ENCODE data around the gene CCT8L2.
"Not testable (repeated sequence)": the region's sequence is repeated elsewhere in the genome, so short reads cannot be mapped to it uniquely, and the experiment has no call there.

The CCT8L2 gene, protein sequence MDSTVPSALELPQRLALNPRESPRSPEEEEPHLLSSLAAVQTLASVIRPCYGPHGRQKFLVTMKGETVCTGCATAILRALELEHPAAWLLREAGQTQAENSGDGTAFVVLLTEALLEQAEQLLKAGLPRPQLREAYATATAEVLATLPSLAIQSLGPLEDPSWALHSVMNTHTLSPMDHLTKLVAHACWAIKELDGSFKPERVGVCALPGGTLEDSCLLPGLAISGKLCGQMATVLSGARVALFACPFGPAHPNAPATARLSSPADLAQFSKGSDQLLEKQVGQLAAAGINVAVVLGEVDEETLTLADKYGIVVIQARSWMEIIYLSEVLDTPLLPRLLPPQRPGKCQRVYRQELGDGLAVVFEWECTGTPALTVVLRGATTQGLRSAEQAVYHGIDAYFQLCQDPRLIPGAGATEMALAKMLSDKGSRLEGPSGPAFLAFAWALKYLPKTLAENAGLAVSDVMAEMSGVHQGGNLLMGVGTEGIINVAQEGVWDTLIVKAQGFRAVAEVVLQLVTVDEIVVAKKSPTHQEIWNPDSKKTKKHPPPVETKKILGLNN

GRCh38 chr22:16592710-16593109, at the start of gene CCT8L2:
Gene CCT8L2, minus strand, starts transcription at chr22:16592810. Its CDS starts 260 bp downstream, at chr22:16592550.
- not testable (repeated sequence) for DNase-seq

DNA sequence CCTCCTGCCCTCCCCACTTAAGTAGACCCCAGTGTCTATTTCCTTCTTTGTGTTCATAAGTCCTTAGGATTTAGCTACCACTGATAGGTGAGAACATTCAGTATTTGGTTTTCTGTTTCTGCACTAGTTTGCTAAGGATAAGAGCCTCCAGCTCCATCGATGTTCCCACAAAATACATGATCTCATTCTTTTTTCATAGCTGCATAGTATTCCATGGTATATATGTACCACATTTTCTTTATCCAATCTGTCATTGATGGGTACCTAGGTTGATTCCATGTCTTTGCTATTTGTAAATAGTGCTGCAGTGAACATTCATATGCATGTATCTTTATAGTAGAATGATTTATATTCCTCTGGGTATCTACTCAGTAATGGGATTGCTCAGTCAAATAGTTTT, 42.8 kb upstream of the CCT8L2 start:
- not testable (repeated sequence) for DNase-seq

DNA sequence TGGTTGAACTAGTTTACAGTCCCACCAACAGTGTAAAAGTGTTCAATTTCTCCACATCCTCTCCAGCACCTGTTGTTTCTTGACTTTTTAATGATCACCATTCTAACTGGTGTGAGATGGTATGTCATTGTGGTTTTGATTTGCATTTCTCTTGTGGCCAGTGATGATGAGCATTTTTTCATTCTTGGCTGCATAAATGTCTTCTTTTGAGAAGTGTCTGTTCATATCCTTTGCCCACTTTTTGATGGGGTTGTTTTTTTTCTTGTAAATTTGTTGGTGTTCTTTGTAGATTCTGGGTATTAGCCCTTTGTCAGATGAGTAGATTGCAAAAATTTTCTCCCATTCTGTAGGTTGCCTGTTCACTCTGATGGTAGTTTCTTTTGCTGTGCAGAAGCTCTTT, 41.5 kb upstream of the CCT8L2 start:
- DNase-seq: not testable (repeated sequence)

DNA sequence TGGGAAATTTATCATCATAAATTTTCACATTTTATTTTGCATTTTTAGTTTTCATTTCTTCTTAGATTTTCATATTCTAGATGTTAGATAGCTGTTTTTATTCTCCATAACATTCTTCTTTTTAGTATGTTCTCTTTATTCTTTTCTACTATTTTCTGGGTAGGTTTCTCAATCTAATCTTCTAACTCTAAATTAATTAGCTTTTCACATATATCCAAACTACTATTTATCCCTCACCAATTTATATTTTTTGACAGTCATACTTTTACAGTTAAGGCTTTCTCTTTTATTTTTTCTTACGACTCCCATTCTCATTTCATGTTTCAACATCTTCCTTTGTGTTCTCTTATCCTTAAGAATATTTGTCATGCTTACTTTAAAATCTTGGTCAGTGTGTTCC, 35.9 kb upstream of the CCT8L2 start:
- not testable (repeated sequence) for DNase-seq

GRCh38 chr22:16625018-16625417, 32.4 kb upstream of the CCT8L2 start:
- DNase-seq: not testable (repeated sequence)

DNA sequence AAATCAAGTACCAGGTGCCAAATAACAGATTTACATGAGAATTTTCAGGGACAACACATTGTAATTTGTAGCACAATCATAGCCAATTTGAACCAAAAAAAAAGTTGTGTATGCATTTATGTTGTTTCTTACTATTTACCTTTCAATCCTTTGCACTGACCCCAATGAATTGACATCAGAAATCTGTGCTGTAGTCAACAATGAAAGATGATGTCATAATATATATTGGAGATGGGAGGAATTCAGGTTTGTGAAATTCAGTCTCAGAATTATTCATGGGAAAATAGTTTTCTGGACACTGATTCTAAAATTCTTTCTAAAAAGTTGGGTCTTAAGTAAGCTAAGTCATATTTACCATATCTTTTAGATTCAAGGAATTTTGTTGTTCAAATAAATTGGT, 31.0 kb upstream of the CCT8L2 start:
- DNase-seq: not testable (repeated sequence)

- DNase-seq: not testable (repeated sequence)
Measured at GRCh38 chr22:16617516-16617915, 24.9 kb upstream of the CCT8L2 start.

GRCh38 chr22:16616390-16616938, 23.9 kb upstream of the CCT8L2 start:
- DNase-seq: not testable (repeated sequence)

GRCh38 chr22:16615606-16616245, 23.1 kb upstream of the CCT8L2 start:
- DNase-seq: not testable (repeated sequence)

- no peak for DNase-seq
- TF ChIP-seq POLR2A (IDR thresholded peaks at IDR 0.05; ENCODE audit: low read length) (no peak), GATA1 (IDR thresholded peaks at IDR 0.05; ENCODE audit: low read depth, low read length) (no peak)
Measured at GRCh38 chr22:16609548-16610261, 17.1 kb upstream of the CCT8L2 start.

DNA sequence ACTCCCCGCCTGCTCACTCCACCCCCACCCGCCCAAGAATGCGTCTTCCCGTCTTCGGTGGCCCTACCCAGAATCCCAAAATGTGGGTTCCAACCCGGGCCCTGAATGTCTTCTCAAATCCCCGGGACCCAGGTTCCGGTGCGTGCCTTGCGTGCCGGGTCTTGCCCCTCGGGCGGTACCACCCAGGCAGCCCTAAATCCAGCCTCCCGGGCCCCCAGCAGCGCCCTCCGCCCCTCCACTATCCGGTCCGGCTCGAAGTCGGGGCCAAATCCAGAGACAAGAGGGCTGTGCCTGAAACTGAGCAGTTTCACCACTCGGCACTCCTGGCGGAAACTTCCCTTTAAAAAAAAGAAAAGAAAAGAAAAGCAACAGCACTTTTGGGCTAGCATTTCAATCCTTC, 16.3 kb upstream of the CCT8L2 start:
- no peak for DNase-seq
- no peak for TF ChIP-seq POLR2A (IDR thresholded peaks at IDR 0.05; ENCODE audit: low read length)
- TF ChIP-seq GATA1 (IDR thresholded peaks at IDR 0.05; ENCODE audit: low read depth, low read length): no peak

DNA sequence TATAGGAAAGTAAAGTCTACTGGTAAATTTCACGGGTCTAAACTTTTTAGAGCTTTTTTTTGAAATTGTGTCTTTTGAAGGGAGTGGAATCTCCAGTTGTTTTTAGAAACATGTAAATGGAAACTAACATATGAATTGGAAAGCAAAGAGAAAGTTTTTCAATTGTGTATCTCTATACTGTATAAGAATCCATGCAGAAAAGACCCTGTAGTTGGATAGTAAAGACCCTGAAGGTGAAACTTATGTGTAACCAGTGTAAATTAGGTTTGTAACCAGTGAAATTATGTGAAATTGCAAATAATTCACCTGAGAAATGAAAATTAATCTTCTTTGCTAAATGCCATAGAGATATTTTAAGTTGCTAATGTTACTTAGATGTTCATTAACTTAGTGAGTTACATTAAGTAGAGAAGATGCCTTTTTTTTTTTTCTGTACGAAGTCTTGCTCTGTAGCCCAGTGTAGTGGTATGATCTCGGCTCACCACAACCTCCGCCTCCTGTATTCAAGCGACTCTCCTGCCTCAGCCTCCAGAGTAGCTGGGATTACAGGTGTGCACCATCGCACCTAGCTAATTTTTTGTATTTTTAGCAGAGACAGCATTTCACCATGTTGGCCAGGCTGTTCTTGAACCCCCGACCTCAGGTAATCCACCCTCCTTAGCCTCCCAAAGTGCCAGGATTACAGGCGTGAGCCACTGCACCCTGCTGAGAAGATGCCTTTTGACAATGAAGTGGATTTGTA, 11.8 kb upstream of the CCT8L2 start:
- DNase-seq: not testable (repeated sequence)

GRCh38 chr22:16603770-16604242, 11.2 kb upstream of the CCT8L2 start:
- DNase-seq: not testable (repeated sequence)

- no peak for DNase-seq
Measured at GRCh38 chr22:16603448-16603768, 10.8 kb upstream of the CCT8L2 start.

DNA sequence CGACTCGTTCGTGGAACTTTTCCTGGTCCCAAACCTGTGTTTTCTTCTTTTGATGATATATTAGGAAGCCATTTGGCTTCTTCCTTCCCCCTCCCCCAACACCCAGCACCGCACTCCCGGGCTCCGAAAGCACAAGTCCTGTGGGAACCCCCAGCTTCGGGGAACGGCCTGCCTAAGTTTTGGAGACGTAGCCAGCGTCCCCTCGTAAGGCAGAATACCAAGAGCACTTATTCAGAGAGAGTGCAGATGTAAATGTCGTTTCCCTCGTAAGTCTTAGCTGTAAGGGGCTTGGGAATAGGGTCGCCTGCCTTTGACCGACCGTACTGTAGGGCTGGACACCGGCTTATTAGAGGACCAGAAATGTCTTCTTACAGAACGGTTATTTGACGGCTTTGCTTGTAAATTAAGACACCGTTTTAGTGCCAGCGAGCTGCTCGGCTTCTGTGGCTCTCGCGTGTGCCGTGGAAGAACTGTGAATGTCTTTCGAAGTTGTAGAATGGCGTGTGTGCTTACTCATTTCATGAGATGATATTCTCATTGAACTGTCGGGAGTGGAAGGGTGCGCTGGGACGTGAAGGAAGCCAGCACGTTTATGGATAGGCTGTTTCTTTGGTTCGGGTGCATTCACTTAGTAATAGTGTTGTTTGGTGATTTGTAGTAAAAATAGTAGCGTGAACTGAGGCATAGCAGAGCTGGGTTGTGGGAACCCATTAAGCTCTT, 10.3 kb upstream of the CCT8L2 start:
- DNase-seq: peak in 1 of 2 experiments; percentile 1

More at GRCh38 chr22:16603448-16603768, 10.8 kb upstream of the CCT8L2 start:
- TF ChIP-seq GATA1 (IDR thresholded peaks at IDR 0.05; ENCODE audit: low read depth, low read length) (no peak), POLR2A (IDR thresholded peaks at IDR 0.05; ENCODE audit: low read length) (no peak)

DNA sequence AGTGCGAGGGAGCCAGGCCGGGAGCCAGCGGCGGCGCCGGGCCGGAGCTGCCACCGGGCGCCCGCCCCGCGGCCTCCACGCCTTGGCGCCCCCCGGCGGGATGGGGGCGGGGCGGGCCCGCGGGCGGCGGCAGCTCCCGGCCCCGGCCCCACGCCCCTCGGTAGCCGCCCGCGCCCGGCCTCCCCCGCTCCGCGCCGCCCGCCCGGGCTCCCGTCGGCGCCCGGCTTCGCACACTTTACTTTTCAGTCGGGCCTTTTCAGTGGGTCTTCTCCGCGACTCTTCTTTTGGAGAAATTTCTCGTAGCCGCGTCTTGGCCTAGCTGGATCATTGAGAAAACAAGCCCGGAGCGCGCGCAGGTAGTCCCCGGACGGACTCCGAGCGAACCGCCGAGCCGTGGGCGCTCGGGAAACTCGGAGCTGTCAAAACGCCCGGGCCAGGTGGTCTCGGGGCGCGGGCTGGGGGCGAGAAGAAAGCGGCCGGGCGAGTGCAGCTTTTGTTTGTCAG, 9.7 kb upstream of the CCT8L2 start:
- peak in 1 of 2 experiments; percentile 4 for DNase-seq

All from erythroblast (primary cell).